Measurements from ENCODE around the gene CHAF1A. TPM values are rescaled to one million over a fixed set of nuclear protein-coding genes. Genes with fewer than 3 reads are reported as not detected.

The CHAF1A gene
- polyA plus RNA-seq (ENCODE audit: insufficient read length in 3 of 3), result 10 to 100 TPM; 23.6 to 26.1 (median 24.3) TPM
- long read RNA-seq, donor 1, result 0 reads
- long read RNA-seq, donor 2, partial matches to known transcripts, result 14 of 17 reads
- long read RNA-seq, donor 2, other reads (novel, unspliced or antisense), result 0 of 17 reads
- long read RNA-seq, donor 3, partial matches to known transcripts, result 14 of 14 reads
- long read RNA-seq, donor 3, other reads (novel, unspliced or antisense), result 0 of 14 reads
- long read RNA-seq, donor 4, partial matches to known transcripts, result 8 of 8 reads
- long read RNA-seq, donor 4, other reads (novel, unspliced or antisense), result 0 of 8 reads
- long read RNA-seq, donor 5, result 0 reads
- long read RNA-seq, donor 6, partial matches to known transcripts, result 133 of 133 reads
- long read RNA-seq, donor 6, other reads (novel, unspliced or antisense), result 0 of 133 reads
- long read RNA-seq, donor 7, partial matches to known transcripts, result 38 of 38 reads
- long read RNA-seq, donor 7, other reads (novel, unspliced or antisense), result 0 of 38 reads
- long read RNA-seq, donor 8, partial matches to known transcripts, result 13 of 13 reads
- long read RNA-seq, donor 8, other reads (novel, unspliced or antisense), result 0 of 13 reads
- long read RNA-seq, donor 9, partial matches to known transcripts, result 21 of 21 reads
- long read RNA-seq, donor 9, other reads (novel, unspliced or antisense), result 0 of 21 reads
- long read RNA-seq, donor 10, partial matches to known transcripts, result 21 of 21 reads
- long read RNA-seq, donor 10, other reads (novel, unspliced or antisense), result 0 of 21 reads
- long read RNA-seq, donor 11, partial matches to known transcripts, result 17 of 18 reads
- long read RNA-seq, donor 11, other reads (novel, unspliced or antisense), result 0 of 18 reads
- long read RNA-seq, donor 12, partial matches to known transcripts, result 31 of 31 reads
- long read RNA-seq, donor 12, other reads (novel, unspliced or antisense), result 0 of 31 reads
- long read RNA-seq, donor 13, result 0 reads
- long read RNA-seq, donor 14, result 0 reads
- long read RNA-seq, donor 15, result 0 reads
- long read RNA-seq, donor 16, partial matches to known transcripts, result 13 of 14 reads
- long read RNA-seq, donor 16, other reads (novel, unspliced or antisense), result 0 of 14 reads

GRCh38 chr19:4402171-4403004 lies at the start of gene CHAF1A:
CHAF1A (plus strand) TSS chr19:4402640; CDS start chr19:4402763, 123 bp downstream.
- DNase-seq, result peak; percentile 99

- DNase-seq, result no peak
Observed at GRCh38 chr19:4352701-4353121, 49.7 kb upstream of the CHAF1A start.

DNA sequence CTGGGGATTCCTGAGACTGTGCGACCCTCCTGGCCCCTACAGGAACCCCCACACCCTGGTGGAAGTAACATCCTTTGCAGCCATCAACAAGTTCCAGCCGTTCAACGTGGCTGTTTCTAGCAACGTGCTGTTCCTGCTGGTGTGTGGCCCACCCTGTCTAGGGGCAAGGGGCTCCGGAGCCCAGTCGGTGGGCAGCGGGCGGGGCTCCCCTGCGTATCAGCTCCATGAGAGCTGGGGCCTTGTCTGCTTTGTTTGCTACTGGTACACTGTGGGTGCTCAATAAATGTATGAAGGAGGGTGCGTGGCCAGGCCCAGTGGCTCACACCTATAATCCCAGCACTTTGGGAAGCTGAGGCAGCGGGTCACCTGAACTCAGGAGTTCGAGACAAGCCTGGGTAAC lies 48.2 kb upstream of the CHAF1A start:
- DNase-seq, result no peak

GRCh38 chr19:4354897-4355296 lies 47.5 kb upstream of the CHAF1A start:
- DNase-seq, result no peak

- no peak for DNase-seq
Observed at GRCh38 chr19:4357095-4357797, 45.2 kb upstream of the CHAF1A start.

DNA sequence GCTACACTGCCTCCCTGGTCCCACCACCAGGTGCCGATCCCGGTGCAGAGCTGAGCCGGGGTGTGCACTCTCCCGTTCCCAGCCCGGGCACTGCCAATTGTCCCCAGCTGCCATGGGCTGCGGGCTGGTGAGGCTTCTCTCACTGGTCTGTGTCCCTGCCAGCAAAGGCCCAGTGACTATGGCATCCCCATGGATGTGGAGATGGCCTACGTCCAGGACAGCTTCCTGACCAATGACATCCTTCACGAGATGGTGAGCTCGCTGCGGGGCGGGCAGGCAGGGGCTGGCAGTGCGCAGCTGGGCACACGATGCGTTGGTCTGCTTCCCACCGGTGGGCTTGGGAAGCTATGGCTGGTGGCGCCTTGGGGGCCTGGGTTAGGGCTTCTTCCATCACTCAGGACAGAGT lies 44.5 kb upstream of the CHAF1A start:
- DNase-seq, result no peak

- no peak for DNase-seq
Observed at GRCh38 chr19:4358709-4359626, 43.5 kb upstream of the CHAF1A start.

GRCh38 chr19:4359627-4360000 lies 42.8 kb upstream of the CHAF1A start:
- DNase-seq, result no peak

DNA sequence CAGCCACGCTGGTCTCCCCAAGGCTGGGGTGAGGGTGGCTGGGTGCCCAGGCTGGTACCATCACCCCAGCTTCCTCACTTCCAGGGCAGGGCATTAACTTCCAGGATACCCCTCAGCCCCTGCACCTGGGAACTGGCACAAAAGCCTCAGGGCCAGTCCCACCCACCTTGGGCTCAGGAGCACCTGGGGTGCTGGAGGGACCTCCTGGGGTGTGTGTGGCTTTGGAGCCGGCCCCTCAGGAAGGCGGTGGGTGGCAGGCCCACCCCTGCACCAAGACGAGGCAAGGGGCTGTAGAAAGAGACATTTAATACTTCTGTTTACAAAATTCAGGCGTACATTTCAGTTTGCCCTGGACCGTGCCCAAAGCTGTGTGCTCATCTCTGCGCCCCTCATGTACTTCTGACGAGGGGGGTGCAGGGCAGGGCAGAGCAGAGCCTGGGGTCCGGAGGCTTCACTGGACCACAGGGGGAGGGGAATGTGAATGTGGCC lies 42.3 kb upstream of the CHAF1A start:
- no peak for DNase-seq

DNA sequence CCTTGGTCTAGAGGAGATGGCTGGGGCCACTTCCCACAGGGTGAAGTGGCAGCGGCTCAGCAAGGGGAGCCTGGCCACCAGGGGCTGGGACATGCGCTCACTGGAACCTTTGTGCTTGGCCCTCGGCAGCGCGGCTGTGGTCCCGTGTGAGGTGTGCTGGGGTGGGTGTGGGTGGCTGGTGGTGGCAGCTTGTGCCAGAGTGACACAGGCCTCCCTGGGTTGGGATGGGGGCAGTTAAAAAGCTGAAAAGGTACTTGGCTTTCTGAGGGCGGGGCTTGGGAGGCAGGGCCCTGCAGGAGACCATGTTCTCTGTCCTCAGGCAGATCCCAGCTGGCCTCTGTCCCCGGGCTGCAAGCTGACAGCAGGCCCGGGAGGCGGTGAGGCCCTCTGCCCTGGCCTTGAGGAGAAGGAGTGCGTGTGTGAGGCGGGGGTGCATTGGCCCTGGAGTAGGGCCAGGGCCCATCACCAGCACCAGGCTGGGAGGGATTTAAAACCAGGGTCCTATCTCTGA lies 41.7 kb upstream of the CHAF1A start:
- DNase-seq, result no peak

DNA sequence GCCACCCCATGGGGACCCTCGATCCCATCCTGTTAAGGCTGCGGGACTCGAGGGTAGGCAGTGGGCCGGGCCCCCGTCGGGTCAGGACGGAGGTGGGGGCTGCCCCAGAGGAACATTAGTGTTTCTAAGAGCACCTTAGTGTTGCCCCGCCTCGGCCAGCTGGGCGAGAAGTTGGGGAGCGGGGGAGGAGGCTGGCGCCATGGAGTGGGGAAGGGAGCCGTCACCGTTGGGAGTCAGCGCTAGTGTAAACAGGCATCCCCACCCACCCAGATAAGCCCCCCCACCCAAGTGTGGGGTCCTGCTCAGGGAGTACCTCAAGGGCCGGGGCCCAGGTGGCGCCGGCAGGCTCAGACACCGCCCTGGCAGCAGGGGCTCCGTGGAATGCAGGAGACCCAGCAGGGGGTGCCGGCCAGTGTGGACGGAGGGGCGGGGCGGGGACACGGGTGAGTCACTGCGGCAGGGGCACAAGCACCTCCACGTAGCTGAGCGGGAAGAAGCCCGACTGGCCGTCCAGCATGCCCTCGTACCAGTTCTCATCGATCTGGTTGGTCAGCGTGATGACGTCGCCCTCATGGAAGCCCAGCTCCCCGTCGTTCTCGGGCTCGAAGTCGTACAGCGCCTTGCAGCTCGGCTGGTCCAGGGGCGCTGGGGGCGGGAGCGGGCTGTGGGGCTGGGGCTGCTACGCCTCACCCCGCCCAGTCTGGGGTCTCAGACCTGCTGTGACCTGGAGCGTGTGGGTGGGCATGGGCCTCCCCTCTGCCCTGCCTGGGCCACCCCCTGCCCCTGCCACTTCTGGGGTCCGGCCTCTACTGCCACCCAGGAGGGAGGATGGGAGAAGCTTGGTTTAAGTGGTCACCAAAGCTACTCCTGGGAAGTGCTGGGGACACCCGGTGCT lies 41.0 kb upstream of the CHAF1A start:
- no peak for DNase-seq

DNA sequence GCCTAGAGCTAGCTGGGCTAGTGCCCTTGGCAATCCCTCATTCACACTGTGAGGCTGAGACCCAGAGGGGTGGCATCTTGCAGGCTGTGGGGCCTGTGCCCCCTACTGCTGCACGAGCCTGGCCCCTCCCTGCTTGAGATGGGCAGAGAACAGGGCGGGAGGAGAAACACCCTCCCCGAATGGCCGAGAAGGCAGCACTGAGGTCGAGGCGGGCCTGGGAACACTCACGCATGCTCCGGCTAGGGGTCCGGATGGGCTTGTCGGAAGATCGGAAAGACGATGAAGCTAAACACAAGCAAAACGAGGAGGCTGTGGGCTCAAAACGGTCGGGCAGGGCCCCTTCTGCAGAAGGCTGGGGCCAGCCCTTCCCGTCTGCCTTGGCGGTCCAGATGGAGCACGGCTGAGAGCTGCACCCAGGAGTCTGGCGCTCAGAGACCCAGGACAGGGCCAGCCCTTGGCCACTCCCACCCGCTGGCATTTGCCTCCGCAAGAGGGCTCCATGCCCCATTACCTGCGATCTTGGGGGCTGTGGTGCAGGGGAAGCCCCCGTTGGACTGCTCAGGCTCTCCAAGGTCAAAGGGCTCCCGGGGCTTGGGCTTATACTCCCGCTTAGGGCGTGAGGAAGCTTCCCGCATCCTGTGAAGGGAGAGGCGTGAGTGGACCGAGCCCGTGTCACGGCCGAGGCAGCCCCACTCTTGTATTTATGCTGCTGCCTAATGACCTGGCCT lies 40.2 kb upstream of the CHAF1A start:
- DNase-seq, result no peak

GRCh38 chr19:4362831-4363545 lies 39.5 kb upstream of the CHAF1A start:
- no peak for DNase-seq

DNA sequence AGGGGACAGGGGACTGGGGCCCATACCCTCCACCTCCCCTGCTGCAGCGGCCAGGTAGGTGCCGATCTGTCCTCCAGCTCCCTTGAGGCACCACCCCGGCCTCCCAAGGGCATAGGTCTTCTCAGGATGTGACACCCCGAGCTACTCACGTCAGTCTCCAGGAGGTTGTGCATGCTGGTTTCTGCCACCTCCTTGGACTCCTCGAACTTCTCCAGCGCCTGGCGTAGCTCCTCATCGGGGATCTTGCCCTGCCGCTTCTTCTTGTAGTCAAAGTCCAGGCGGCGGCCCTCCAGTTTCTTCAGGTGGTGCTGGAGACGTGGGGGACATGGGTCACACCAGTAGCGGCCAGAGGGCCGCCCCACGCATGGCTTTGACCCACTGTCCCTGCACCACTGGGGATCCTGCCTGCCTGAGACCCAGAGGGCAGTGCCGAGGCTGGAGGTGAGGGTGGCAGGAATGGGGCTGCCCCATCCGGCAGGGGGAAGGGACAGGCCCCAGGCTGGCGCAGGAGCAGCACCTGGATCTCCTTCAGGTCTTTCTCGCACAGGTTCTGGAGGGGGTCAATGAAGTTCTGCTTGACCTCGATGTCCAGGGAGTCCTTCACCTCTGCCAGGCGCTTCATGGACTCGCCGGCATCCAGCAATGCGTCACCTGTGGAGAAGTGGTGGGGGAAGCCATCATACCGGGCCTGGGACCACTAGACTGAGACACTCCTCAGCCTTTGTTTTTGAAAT lies 38.7 kb upstream of the CHAF1A start:
- DNase-seq, result no peak

- DNase-seq, result no peak
Observed at GRCh38 chr19:4365341-4365740, 37.1 kb upstream of the CHAF1A start.
